Neutrophil (primary cell): ENCODE results near the gene TGDS.

Experiments
- H3K27ac ChIP-seq: fragments of 200-600 bp; sonication (generic); 2 replicates; pipeline ENCODE4 v1.5.1; 2016; ENCODE audit warnings: mild to moderate bottlenecking, moderate library complexity
- H3K27me3 ChIP-seq: fragments of 200-600 bp; sonication (generic); 2 replicates; pipeline ENCODE4 v1.6.0; 2016; ENCODE audit warnings: mild to moderate bottlenecking
- H3K36me3 ChIP-seq: fragments of 200-600 bp; sonication (generic); 2 replicates; pipeline ENCODE4 v1.5.1; 2017
- H3K4me1 ChIP-seq, 2 experiments: fragments of 200-600 bp in 1 of 2; sonication (generic) in 1 of 2; 1 replicate in 1 of 2; 2 replicates in 1 of 2; pipeline versions ENCODE4 v1.5.1 to v1.6.1; 2013 to 2016; ENCODE audit warnings: low read depth in 1 of 2, low read length in 1 of 2, mild to moderate bottlenecking in 1 of 2, moderate library complexity in 1 of 2; ENCODE audit not compliant: control insufficient read depth in 1 of 2, insufficient read depth in 1 of 2
- H3K4me3 ChIP-seq, 2 experiments: fragments of 200-600 bp in 1 of 2; sonication (generic) in 1 of 2; 1 replicate in 1 of 2; 2 replicates in 1 of 2; pipeline ENCODE4 v1.5.1; 2013 to 2016; ENCODE audit warnings: low read depth in 1 of 2, low read length in 1 of 2, mild to moderate bottlenecking in 1 of 2, moderate library complexity in 1 of 2
- H3K9me3 ChIP-seq: fragments of 200-600 bp; sonication (generic); 2 replicates; pipeline ENCODE4 v1.5.1; 2016
- CTCF ChIP-seq: fragments of 200-600 bp; sonication (generic); IDR thresholded peaks from 2 replicates; pipeline ENCODE4 v1.5.1; 2016; ENCODE audit warnings: antibody characterized with exemption

Gene TGDS

GRCh38 chr13:94544922-94545321 is 51.0 kb downstream of the TGDS start:
- H3K9me3 ChIP-seq: no peaks in the 10 kb centered on the region
- H3K36me3 ChIP-seq: no peaks in the 10 kb centered on the region
- H3K4me1 ChIP-seq: peaks cover 0 to 13% of the 10 kb centered on the region in 2 experiments
- no peak for TF ChIP-seq CTCF
- H3K27me3 ChIP-seq: peaks cover 34% of the 10 kb centered on the region
- no peak overlapping the region for H3K4me3 ChIP-seq
- H3K27ac ChIP-seq: no peak overlapping the region

GRCh38 chr13:94542917-94543316 is 53.0 kb downstream of the TGDS start:
- Histone ChIP-seq H3K4me1 (no peaks in the 10 kb centered on the region), H3K27me3 (peaks cover 33% of the 10 kb centered on the region), H3K4me3 (no peak overlapping the region), H3K9me3 (no peaks in the 10 kb centered on the region), H3K36me3 (no peaks in the 10 kb centered on the region), H3K27ac (no peak overlapping the region)
- TF ChIP-seq CTCF: no peak

- no peaks in the 10 kb centered on the region for H3K36me3 ChIP-seq
- H3K27me3 ChIP-seq: peaks cover 27% of the 10 kb centered on the region
- no peaks in the 10 kb centered on the region for H3K4me1 ChIP-seq
- no peaks in the 10 kb centered on the region for H3K9me3 ChIP-seq
- TF ChIP-seq CTCF: no peak
- H3K27ac ChIP-seq: no peak overlapping the region
- H3K4me3 ChIP-seq: no peak overlapping the region
Observed at GRCh38 chr13:94537740-94538630, 58.0 kb downstream of the TGDS start.

- no peaks in the 10 kb centered on the region for H3K4me1 ChIP-seq
- no peak overlapping the region for H3K4me3 ChIP-seq
- TF ChIP-seq CTCF: no peak
- H3K27ac ChIP-seq: no peak overlapping the region
- H3K9me3 ChIP-seq: no peaks in the 10 kb centered on the region
- H3K27me3 ChIP-seq: peaks cover 27% of the 10 kb centered on the region
- H3K36me3 ChIP-seq: no peaks in the 10 kb centered on the region
Observed at GRCh38 chr13:94535775-94536174, 60.2 kb downstream of the TGDS start.

GRCh38 chr13:94535231-94535630 is 60.7 kb downstream of the TGDS start:
- H3K27ac ChIP-seq: no peak overlapping the region
- H3K4me3 ChIP-seq: no peak overlapping the region
- H3K27me3 ChIP-seq: peaks cover 24% of the 10 kb centered on the region
- H3K9me3 ChIP-seq: no peaks in the 10 kb centered on the region
- TF ChIP-seq CTCF: no peak
- no peaks in the 10 kb centered on the region for H3K36me3 ChIP-seq
- no peaks in the 10 kb centered on the region for H3K4me1 ChIP-seq
